NB4 (cell line): ENCODE measurements around the gene DMWD.

ENCODE experiments used
- DNase-seq: peaks from one replicate; pipeline ENCODE4 v3.0.0; 2010; ENCODE audit warnings: low read depth
- H3K4me3 ChIP-seq: one replicate; pipeline ENCODE4 v1.5.1; 2011; ENCODE audit warnings: mild to moderate bottlenecking, low read depth, low read length, moderate library complexity
- MYC ChIP-seq: IDR thresholded peaks from 2 replicates; pipeline ENCODE4 v1.6.1; 2011; ENCODE audit warnings: low read depth, low read length
- POLR2A ChIP-seq: IDR thresholded peaks from 2 replicates; pipeline ENCODE4 v1.6.1; 2011; ENCODE audit warnings: mild to moderate bottlenecking; ENCODE audit not compliant: insufficient read length; ENCODE audit errors: extremely low read depth
- TF ChIP-seq, protein P1 (sequence below): IDR thresholded peaks from one replicate; pipeline ENCODE4 v1.5.1; 2012; ENCODE audit warnings: low read depth, low read length
- TF ChIP-seq, protein P2 (sequence below): IDR thresholded peaks from 2 replicates; pipeline ENCODE4 v1.6.1; 2011; ENCODE audit warnings: low read depth, low read length

Gene DMWD

DNA sequence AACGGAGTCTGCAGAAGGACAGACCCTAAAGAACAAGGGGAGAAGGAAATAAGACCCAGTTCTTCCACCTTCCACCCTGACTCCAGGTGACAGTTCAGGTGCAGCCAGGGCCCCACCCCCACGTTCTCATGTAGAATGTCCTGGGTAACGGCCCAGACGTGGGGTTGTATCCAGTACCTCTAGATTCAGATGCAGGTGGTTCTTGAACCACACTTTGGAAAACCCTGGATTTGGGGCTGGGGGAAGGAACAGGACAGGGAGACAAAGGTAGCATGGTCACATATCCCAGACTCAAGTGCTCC is 12.5 kb downstream of the DMWD start:
- H3K4me3 ChIP-seq = no peak overlapping the region
- no peak for TF ChIP-seq POLR2A
- TF ChIP-seq MYC = no peak
- TF ChIP-seq, protein P1, sequence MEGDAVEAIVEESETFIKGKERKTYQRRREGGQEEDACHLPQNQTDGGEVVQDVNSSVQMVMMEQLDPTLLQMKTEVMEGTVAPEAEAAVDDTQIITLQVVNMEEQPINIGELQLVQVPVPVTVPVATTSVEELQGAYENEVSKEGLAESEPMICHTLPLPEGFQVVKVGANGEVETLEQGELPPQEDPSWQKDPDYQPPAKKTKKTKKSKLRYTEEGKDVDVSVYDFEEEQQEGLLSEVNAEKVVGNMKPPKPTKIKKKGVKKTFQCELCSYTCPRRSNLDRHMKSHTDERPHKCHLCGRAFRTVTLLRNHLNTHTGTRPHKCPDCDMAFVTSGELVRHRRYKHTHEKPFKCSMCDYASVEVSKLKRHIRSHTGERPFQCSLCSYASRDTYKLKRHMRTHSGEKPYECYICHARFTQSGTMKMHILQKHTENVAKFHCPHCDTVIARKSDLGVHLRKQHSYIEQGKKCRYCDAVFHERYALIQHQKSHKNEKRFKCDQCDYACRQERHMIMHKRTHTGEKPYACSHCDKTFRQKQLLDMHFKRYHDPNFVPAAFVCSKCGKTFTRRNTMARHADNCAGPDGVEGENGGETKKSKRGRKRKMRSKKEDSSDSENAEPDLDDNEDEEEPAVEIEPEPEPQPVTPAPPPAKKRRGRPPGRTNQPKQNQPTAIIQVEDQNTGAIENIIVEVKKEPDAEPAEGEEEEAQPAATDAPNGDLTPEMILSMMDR = no peak
- TF ChIP-seq, protein P2, sequence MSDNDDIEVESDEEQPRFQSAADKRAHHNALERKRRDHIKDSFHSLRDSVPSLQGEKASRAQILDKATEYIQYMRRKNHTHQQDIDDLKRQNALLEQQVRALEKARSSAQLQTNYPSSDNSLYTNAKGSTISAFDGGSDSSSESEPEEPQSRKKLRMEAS = no peak
- no peak for DNase-seq

DNA sequence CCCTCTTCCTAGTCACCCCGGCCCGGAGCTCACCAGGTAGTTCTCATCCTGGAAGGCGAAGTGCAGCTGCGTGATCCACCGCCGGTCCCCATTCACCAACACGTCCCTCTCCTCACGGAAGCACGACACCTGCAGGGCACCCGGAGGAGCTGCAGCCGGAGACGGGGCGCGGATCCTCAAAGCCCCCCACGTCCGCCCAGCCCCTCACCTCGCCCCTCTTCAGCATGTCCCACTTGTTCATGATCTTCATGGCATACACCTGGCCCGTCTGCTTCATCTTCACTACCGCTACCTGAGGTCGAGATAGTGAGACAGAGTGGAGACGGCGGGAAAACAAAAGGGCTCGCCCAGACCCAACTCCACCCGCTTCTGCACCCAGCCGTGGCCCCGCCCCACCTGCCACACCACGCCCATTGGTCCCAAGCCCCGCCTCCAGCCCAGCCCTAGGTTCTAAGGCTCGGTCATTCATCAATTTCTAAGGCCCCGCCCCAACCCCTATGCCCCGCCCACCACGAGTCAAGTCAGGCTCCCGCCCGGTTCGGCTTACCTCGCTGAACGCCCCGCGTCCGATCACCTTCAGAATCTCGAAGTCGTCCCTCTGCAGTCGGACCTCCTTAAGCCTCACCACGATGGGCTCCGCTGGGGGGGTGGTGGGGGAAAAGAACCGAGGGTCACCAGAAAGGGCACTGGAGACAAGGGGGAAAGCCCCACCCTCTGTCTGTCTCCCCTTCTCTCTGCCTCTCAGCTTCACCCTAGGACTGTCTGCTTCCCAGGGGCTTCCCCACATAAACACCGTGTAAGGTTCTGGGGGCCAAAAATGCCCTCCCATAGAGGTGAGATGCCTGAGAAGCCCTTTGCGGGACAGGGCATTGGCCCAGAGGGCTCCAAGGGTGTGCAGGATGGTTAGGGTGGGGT is 13.2 kb downstream of the DMWD start:
- no peak overlapping the region for H3K4me3 ChIP-seq
- TF ChIP-seq MYC = no peak
- TF ChIP-seq, protein P2 = no peak
- TF ChIP-seq POLR2A = no peak
- TF ChIP-seq, protein P1 = peak; percentile 48
- DNase-seq = peak; percentile 70

DNA sequence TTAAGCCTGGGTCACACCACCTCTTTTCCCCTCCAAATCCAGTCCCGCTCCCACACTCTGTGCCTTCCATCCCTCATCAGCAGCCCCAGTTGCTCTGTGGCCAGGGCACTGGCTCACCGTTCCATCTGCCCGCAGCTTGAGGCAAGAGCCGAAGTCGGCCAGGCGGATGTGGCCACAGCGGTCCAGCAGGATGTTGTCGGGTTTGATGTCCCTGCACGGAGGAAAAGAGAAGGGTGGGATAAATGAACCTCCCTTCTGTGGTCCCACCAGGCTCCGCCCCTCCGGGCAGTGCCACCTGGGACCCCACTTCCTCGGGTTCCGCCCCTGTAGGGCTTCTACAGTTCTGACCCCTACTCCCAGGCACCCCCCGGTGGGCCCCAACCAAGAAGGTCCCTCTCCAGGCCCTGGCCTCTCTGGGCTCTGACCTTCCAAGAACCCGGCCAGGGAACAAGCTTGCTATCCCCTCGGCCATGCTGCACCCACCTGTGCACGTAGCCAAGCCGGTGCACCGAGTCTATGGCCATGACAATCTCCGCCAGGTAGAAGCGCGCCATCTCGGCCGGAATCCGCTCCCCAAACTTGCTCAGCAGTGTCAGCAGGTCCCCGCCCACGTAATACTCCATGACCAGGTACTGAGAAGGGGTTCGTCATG is 14.5 kb downstream of the DMWD start:
- TF ChIP-seq POLR2A (no peak), MYC (no peak)
- TF ChIP-seq, protein P2 = no peak
- TF ChIP-seq, protein P1 = no peak
- no peak for DNase-seq
- no peak overlapping the region for H3K4me3 ChIP-seq

DNA sequence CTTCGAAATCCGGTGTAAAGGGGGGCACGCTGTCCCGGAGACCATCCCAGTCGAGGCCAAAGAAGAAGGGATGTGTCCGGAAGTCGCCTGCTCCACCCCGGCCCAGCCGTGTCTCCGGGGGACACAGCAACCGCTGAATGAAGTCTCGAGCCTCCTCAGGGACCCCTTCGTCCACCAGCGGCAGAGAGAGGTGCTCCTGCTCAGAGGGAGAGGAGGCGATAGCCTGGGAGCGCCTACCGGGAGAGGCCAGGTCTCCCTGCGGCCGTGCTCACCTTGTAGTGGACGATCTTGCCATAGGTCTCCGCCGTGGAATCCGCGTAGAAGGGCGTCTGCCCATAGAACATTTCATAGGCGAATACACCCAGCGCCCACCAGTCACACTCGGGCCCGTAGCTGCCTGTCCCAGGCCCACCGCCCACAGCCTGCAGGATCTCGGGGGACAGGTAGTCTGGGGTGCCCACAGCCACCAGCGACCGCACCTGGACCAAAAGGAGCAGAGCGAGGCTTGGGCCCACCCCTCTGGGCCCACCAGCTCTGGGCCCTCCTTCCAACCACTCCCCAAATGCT is 15.2 kb downstream of the DMWD start:
- DNase-seq = no peak
- no peak overlapping the region for H3K4me3 ChIP-seq

DNA sequence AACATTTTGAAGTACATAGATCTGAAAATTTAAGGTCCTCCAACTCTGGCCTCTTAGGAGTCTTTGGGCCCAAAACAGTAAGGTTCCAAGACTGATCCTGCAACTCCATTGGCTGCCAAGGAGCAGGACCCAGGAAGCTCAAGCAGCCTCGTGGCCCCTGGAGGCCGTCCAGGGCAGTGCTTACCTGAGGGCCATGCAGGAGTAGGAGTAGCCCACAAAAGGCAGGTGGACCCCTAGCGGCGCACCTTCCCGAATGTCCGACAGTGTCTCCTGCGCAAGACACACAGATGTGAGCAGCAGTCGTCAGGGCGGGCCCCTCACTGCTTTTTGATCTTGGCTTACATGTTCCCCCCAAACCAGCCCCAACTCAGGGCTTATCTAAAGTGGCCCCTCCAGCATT is 17.9 kb downstream of the DMWD start:
- TF ChIP-seq, protein P2 = no peak
- no peak for TF ChIP-seq POLR2A
- TF ChIP-seq, protein P1 = no peak
- no peak for TF ChIP-seq MYC
- DNase-seq = no peak
- H3K4me3 ChIP-seq = no peak overlapping the region

More for the DNA sequence above, 15.2 kb downstream of the DMWD start:
- no peak for TF ChIP-seq MYC
- TF ChIP-seq, protein P1 = no peak
- TF ChIP-seq, protein P2 = no peak
- TF ChIP-seq POLR2A = no peak
